ENCODE data around the gene GALNT2.

GALNT2 gene

DNA sequence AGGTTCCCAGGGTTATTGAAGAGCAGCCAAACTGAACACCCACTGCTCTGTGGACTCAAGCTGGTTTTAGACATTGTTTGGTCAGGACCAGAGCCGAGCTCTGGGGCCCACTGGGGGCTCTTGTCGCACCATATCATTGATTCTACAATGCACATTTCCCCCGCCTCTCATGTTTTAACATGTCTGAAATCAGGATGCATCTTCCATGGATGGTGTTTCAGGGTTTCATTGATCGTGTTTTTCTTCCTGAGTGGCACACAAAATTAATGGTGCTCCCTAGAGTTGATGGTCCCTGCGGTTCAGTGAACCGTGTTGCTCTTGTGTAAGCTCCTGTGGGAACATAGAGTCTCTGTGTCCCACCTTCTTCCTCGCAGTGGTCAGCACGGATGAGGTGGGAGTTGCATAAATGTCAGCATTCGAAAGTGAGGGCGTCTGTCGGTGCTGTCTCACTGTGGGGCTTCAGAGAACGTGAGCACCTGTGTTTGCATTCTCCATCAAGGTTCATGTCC is 38.3 kb downstream of the GALNT2 start:
- Histone ChIP-seq H3K4me3 (ENCODE audit: low read length) (no peak overlapping the region), H3K36me3 (ENCODE audit: control insufficient read depth, insufficient read depth, low read length) (no peaks in the 10 kb centered on the region), H3K27ac (ENCODE audit: low read depth, low read length) (no peak overlapping the region), H3K27me3 (ENCODE audit: control insufficient read depth, insufficient read depth, low read length) (no peaks in the 10 kb centered on the region), H3K9ac (ENCODE audit: low read length) (no peak overlapping the region), H3K4me1 (ENCODE audit: control insufficient read depth, insufficient read depth, low read length) (peaks cover 9% of the 10 kb centered on the region)

GRCh38 chr1:230105754-230106625 is 39.0 kb downstream of the GALNT2 start:
- Histone ChIP-seq H3K27me3 (ENCODE audit: control insufficient read depth, insufficient read depth, low read length) (no peaks in the 10 kb centered on the region), H3K36me3 (ENCODE audit: control insufficient read depth, insufficient read depth, low read length) (peaks cover 2% of the 10 kb centered on the region), H3K4me1 (ENCODE audit: control insufficient read depth, insufficient read depth, low read length) (peaks cover 9% of the 10 kb centered on the region), H3K4me3 (ENCODE audit: low read length) (no peak overlapping the region), H3K9ac (ENCODE audit: low read length) (no peak overlapping the region), H3K27ac (ENCODE audit: low read depth, low read length) (no peak overlapping the region)

DNA sequence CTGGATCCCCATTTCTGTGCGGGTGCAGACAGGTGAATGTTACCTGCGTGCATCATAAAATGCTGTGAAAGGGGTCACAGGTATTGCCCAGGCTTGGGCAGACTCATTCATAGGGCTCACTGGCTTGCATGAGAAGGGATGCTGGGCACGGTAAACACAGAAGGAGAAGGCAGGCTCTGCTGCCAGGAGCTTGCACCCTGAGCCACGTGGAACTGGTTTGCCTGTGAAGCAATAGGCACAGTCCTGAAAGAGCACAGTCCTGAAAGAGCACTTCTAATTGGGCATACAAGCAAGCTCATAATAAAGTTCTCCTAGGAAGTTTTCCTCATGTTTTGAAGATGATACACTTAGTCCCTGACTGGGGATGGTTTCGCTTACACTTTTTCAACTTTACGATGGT is 40.9 kb downstream of the GALNT2 start:
- no peak overlapping the region for H3K4me3 ChIP-seq (ENCODE audit: low read length)
- H3K27me3 ChIP-seq (ENCODE audit: control insufficient read depth, insufficient read depth, low read length), result no peaks in the 10 kb centered on the region
- H3K27ac ChIP-seq (ENCODE audit: low read depth, low read length), result no peak overlapping the region
- no peaks in the 10 kb centered on the region for H3K4me1 ChIP-seq (ENCODE audit: control insufficient read depth, insufficient read depth, low read length)
- peaks cover 4% of the 10 kb centered on the region for H3K36me3 ChIP-seq (ENCODE audit: control insufficient read depth, insufficient read depth, low read length)
- no peak overlapping the region for H3K9ac ChIP-seq (ENCODE audit: low read length)

DNA sequence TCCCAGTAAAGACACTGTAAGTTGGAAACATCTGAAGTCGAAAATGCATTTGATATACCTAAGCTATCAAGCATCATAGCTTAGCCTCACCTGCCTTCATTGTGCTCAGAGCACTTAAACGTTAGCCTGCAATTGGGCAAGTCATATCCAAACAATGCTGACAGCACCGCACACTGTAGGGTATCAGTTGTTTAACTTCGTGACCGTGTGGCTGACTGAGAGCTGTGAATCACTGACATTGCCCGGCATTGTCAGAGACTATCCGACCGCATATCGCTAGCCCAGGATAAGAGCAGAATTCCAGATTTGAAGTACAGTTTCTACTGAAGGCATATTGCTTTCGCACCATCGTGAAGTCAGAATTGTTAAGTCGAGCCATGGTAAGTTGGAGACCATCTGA is 41.5 kb downstream of the GALNT2 start:
- no peak overlapping the region for H3K4me3 ChIP-seq (ENCODE audit: low read length)
- no peaks in the 10 kb centered on the region for H3K27me3 ChIP-seq (ENCODE audit: control insufficient read depth, insufficient read depth, low read length)
- H3K4me1 ChIP-seq (ENCODE audit: control insufficient read depth, insufficient read depth, low read length), result no peaks in the 10 kb centered on the region
- peaks cover 4% of the 10 kb centered on the region for H3K36me3 ChIP-seq (ENCODE audit: control insufficient read depth, insufficient read depth, low read length)
- no peak overlapping the region for H3K27ac ChIP-seq (ENCODE audit: low read depth, low read length)
- H3K9ac ChIP-seq (ENCODE audit: low read length), result no peak overlapping the region

DNA sequence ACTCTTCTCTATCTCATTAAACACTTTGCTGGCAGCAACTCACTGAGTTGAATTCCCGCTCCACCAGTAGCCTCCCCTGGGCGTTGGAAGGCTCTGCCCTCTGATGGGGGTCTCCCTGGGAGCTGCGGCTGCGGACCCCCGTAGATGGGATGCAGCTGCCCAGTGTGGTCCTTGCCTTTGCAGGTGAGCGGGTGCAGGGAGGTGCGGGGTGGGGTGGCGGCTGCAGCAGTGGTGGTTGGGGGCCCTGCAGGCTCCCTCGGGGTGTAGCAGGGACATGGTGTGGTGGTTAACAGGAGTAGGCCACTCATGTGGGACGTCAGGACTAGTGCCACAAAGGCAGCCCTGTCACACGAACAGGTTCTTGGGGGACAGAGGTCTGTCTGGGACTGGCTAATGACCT is 42.0 kb downstream of the GALNT2 start:
- H3K27me3 ChIP-seq (ENCODE audit: control insufficient read depth, insufficient read depth, low read length), result no peaks in the 10 kb centered on the region
- H3K27ac ChIP-seq (ENCODE audit: low read depth, low read length), result no peak overlapping the region
- peaks cover 4% of the 10 kb centered on the region for H3K36me3 ChIP-seq (ENCODE audit: control insufficient read depth, insufficient read depth, low read length)
- no peaks in the 10 kb centered on the region for H3K4me1 ChIP-seq (ENCODE audit: control insufficient read depth, insufficient read depth, low read length)
- H3K4me3 ChIP-seq (ENCODE audit: low read length), result no peak overlapping the region
- no peak overlapping the region for H3K9ac ChIP-seq (ENCODE audit: low read length)

GRCh38 chr1:230109895-230110667 is 43.0 kb downstream of the GALNT2 start:
- H3K27me3 ChIP-seq (ENCODE audit: control insufficient read depth, insufficient read depth, low read length), result no peaks in the 10 kb centered on the region
- H3K4me1 ChIP-seq (ENCODE audit: control insufficient read depth, insufficient read depth, low read length), result no peaks in the 10 kb centered on the region
- no peak overlapping the region for H3K27ac ChIP-seq (ENCODE audit: low read depth, low read length)
- no peak overlapping the region for H3K4me3 ChIP-seq (ENCODE audit: low read length)
- no peak overlapping the region for H3K9ac ChIP-seq (ENCODE audit: low read length)
- peaks cover 4% of the 10 kb centered on the region for H3K36me3 ChIP-seq (ENCODE audit: control insufficient read depth, insufficient read depth, low read length)

GRCh38 chr1:230110971-230111370 is 43.9 kb downstream of the GALNT2 start:
- H3K27ac ChIP-seq (ENCODE audit: low read depth, low read length), result no peak overlapping the region
- H3K4me1 ChIP-seq (ENCODE audit: control insufficient read depth, insufficient read depth, low read length), result no peaks in the 10 kb centered on the region
- no peaks in the 10 kb centered on the region for H3K27me3 ChIP-seq (ENCODE audit: control insufficient read depth, insufficient read depth, low read length)
- no peak overlapping the region for H3K4me3 ChIP-seq (ENCODE audit: low read length)
- H3K9ac ChIP-seq (ENCODE audit: low read length), result no peak overlapping the region
- H3K36me3 ChIP-seq (ENCODE audit: control insufficient read depth, insufficient read depth, low read length), result peaks cover 4% of the 10 kb centered on the region

DNA sequence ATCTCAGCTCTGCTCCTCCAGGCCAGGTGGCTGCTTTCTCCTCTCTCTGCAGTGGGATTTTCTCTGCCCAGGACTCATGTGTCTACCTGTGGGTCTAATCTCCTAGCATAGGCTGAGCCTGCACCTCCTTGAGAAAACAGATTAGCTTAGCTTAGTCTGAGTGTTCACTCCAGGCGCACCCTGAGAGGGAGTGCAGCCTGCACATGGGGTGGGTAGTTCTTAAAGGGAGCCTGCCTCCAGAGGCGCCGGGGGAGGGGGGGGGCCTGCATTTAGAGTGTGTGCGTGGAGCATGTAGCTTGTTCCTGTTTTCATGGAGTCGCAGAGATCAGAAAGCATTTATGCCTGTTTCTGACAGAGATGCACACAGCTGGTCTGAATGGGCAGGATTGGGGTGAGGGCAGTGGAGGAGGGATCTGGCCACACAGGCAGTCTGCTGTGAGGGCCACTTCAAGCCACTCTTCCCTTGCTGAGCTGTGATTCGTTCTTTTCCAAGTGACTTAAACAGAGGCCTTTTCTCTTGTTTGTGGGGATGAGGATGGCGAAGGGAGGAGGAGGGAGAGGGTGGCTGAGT is 45.2 kb downstream of the GALNT2 start:
- no peak overlapping the region for H3K27ac ChIP-seq (ENCODE audit: low read depth, low read length)
- no peaks in the 10 kb centered on the region for H3K27me3 ChIP-seq (ENCODE audit: control insufficient read depth, insufficient read depth, low read length)
- peaks cover 4% of the 10 kb centered on the region for H3K36me3 ChIP-seq (ENCODE audit: control insufficient read depth, insufficient read depth, low read length)
- H3K4me1 ChIP-seq (ENCODE audit: control insufficient read depth, insufficient read depth, low read length), result no peaks in the 10 kb centered on the region
- H3K4me3 ChIP-seq (ENCODE audit: low read length), result no peak overlapping the region
- no peak overlapping the region for H3K9ac ChIP-seq (ENCODE audit: low read length)

DNA sequence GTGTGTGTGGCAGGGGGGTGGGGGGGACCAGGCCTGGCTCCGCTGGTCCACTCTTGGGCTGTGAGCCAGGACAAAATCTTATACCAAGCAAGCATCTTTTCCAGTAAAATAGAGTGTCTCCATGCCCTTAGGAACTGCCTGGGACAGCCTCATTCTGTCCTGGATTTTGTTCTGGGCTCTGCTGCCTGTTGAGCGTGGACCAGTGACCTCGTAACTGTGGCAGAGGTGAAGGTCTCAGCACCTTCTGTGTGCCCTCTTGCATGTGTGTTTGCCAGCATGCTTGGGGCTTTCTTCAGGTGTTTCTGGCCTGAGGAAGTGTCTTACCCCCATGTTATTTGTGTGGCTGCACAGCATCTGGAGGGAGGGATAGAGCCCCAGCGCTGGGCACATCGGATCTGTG is 45.7 kb downstream of the GALNT2 start:
- Histone ChIP-seq H3K4me1 (ENCODE audit: control insufficient read depth, insufficient read depth, low read length) (no peaks in the 10 kb centered on the region), H3K27me3 (ENCODE audit: control insufficient read depth, insufficient read depth, low read length) (no peaks in the 10 kb centered on the region), H3K9ac (ENCODE audit: low read length) (no peak overlapping the region), H3K36me3 (ENCODE audit: control insufficient read depth, insufficient read depth, low read length) (peaks cover 4% of the 10 kb centered on the region), H3K27ac (ENCODE audit: low read depth, low read length) (no peak overlapping the region), H3K4me3 (ENCODE audit: low read length) (no peak overlapping the region)

- H3K9ac ChIP-seq (ENCODE audit: low read length), result no peak overlapping the region
- peaks cover 4% of the 10 kb centered on the region for H3K36me3 ChIP-seq (ENCODE audit: control insufficient read depth, insufficient read depth, low read length)
- no peak overlapping the region for H3K4me3 ChIP-seq (ENCODE audit: low read length)
- H3K4me1 ChIP-seq (ENCODE audit: control insufficient read depth, insufficient read depth, low read length), result no peaks in the 10 kb centered on the region
- no peak overlapping the region for H3K27ac ChIP-seq (ENCODE audit: low read depth, low read length)
- H3K27me3 ChIP-seq (ENCODE audit: control insufficient read depth, insufficient read depth, low read length), result no peaks in the 10 kb centered on the region
Measured at GRCh38 chr1:230113235-230113592, 46.2 kb downstream of the GALNT2 start.

GRCh38 chr1:230113593-230114236 is 46.7 kb downstream of the GALNT2 start:
- no peak overlapping the region for H3K9ac ChIP-seq (ENCODE audit: low read length)
- no peaks in the 10 kb centered on the region for H3K4me1 ChIP-seq (ENCODE audit: control insufficient read depth, insufficient read depth, low read length)
- peaks cover 4% of the 10 kb centered on the region for H3K36me3 ChIP-seq (ENCODE audit: control insufficient read depth, insufficient read depth, low read length)
- H3K27me3 ChIP-seq (ENCODE audit: control insufficient read depth, insufficient read depth, low read length), result no peaks in the 10 kb centered on the region
- H3K4me3 ChIP-seq (ENCODE audit: low read length), result no peak overlapping the region
- no peak overlapping the region for H3K27ac ChIP-seq (ENCODE audit: low read depth, low read length)

- no peak overlapping the region for H3K27ac ChIP-seq (ENCODE audit: low read depth, low read length)
- H3K4me3 ChIP-seq (ENCODE audit: low read length), result no peak overlapping the region
- no peaks in the 10 kb centered on the region for H3K27me3 ChIP-seq (ENCODE audit: control insufficient read depth, insufficient read depth, low read length)
- H3K9ac ChIP-seq (ENCODE audit: low read length), result no peak overlapping the region
- H3K36me3 ChIP-seq (ENCODE audit: control insufficient read depth, insufficient read depth, low read length), result peaks cover 4% of the 10 kb centered on the region
- no peaks in the 10 kb centered on the region for H3K4me1 ChIP-seq (ENCODE audit: control insufficient read depth, insufficient read depth, low read length)
Measured at GRCh38 chr1:230114237-230114651, 47.2 kb downstream of the GALNT2 start.

Data from rectal smooth muscle tissue (tissue), 1 donor.